K562 (cell line): ENCODE data around the gene CA6. TPM values are rescaled to one million over a fixed set of nuclear protein-coding genes. Genes with fewer than 3 reads are reported as not detected.

Source experiments
- ATAC-seq: fragments of 200-7000 bp; cut with Tn5 transposase; 3 replicates; pipeline ENCODE4 v1.9.1; 2020; ENCODE audit warnings: moderate library complexity
- BruUV-seq: library from RNA; stranded (reverse); fragments of 400-500 nt; replicated peaks from 2 replicates; lab custom pipeline; 2021; lab: Mats Ljungman, UMichigan
- CTCF ChIA-PET: fragments of 300-600 bp; formaldehyde crosslinking; extraction: SDS; loops from one replicate; lab custom pipeline; 2021; ENCODE audit warnings: low intra/inter-chr PET ratio; lab: Yijun Ruan, JAX
- POLR2A ChIA-PET: fragments of 300-600, 350-650 bp; sonication (Branson Sonifier 250); formaldehyde crosslinking; extraction: SDS; loops from one replicate; lab custom pipeline; 2021; ENCODE audit warnings: antibody characterized with exemption, inconsistent platforms; lab: Yijun Ruan, JAX
- DNase-seq, 4 experiments: peaks; one replicate each; pipeline versions ENCODE4 v3.0.0 to v3.0.0-alpha.2; 2011 to 2018; ENCODE audit warnings: low spot score in 3 of 4, mixed read lengths in 3 of 4; ENCODE audit errors: extremely low read depth in 1 of 4
- FAIRE-seq: peaks from 2 replicates; lab custom pipeline; 2011; peaks lifted over from hg19 to GRCh38; lab: Jason Lieb, UNC
- H2AFZ ChIP-seq: 2 replicates; pipeline ENCODE4 v1.6.0; 2011; ENCODE audit warnings: low read depth, low read length, control low read depth, inconsistent platforms
- H3K27ac ChIP-seq: fragments of 200-600 bp; 3 replicates; pipeline ENCODE4 v1.8.0; 2011; ENCODE audit warnings: low read depth, mild to moderate bottlenecking, control low read depth, inconsistent platforms, low read length, moderate library complexity, mixed read lengths; ENCODE audit errors: extremely low read depth
- H3K27me3 ChIP-seq, 2 experiments: fragments of 300-600 bp in 1 of 2; 2 replicates in 1 of 2; 3 replicates in 1 of 2; pipeline versions ENCODE4 v1.6.0 to v1.8.0; 2011; ENCODE audit warnings: inconsistent platforms in 2 of 2, low read length in 2 of 2, mild to moderate bottlenecking in 1 of 2, mixed read lengths in 1 of 2, moderate library complexity in 1 of 2; ENCODE audit not compliant: control insufficient read depth in 2 of 2, insufficient read depth in 2 of 2
- H3K36me3 ChIP-seq: fragments of 300-600 bp; 3 replicates; pipeline ENCODE4 v1.8.0; 2011; ENCODE audit warnings: mild to moderate bottlenecking, low read length, inconsistent platforms; ENCODE audit not compliant: control insufficient read depth, insufficient read depth
- H3K4me1 ChIP-seq, 2 experiments: fragments of 200-600 bp in 1 of 2; replicated peaks in 1 of 2; 2 replicates in 1 of 2; 3 replicates in 1 of 2; pipeline versions ENCODE4 v1.5.1 to v1.8.0; 2011; ENCODE audit warnings: inconsistent platforms in 2 of 2, low read length in 2 of 2, mild to moderate bottlenecking in 1 of 2, mixed read lengths in 1 of 2, moderate library complexity in 1 of 2; ENCODE audit not compliant: control insufficient read depth in 2 of 2, insufficient read depth in 2 of 2
- H3K4me2 ChIP-seq: 2 replicates; pipeline ENCODE4 v1.6.1; 2011; ENCODE audit warnings: low read length, control low read depth, inconsistent platforms, mixed read lengths; ENCODE audit not compliant: insufficient read depth
- H3K4me3 ChIP-seq: fragments of 200-600 bp; sonication (generic), shearing (Covaris generic); 2 replicates; pipeline ENCODE4 v1.5.1; 2016; ENCODE audit warnings: control low read depth, inconsistent platforms
- H3K79me2 ChIP-seq: fragments of 200-600 bp; 3 replicates; pipeline ENCODE4 v1.8.0; 2011; ENCODE audit warnings: low read length, inconsistent platforms; ENCODE audit not compliant: control insufficient read depth, insufficient read depth
- H3K9ac ChIP-seq, 2 experiments: 2 replicates each; pipeline versions ENCODE4 v1.6.0 to v1.6.1; 2011; ENCODE audit warnings: low read depth in 2 of 2, low read length in 2 of 2, control low read depth in 1 of 2, inconsistent platforms in 1 of 2, mild to moderate bottlenecking in 1 of 2, mixed read lengths in 1 of 2; ENCODE audit not compliant: insufficient read depth in 1 of 2
- H3K9me1 ChIP-seq: one replicate; pipeline ENCODE4 v1.6.0; 2011; ENCODE audit warnings: inconsistent platforms, mild to moderate bottlenecking, low read length, moderate library complexity; ENCODE audit not compliant: control insufficient read depth, insufficient read depth
- H3K9me3 ChIP-seq: replicated peaks from 2 replicates; pipeline ENCODE4 v1.5.1; 2011; ENCODE audit warnings: low read depth, low read length, inconsistent platforms; ENCODE audit not compliant: control insufficient read depth, insufficient read depth
- H4K20me1 ChIP-seq: replicated peaks from 2 replicates; pipeline ENCODE4 v1.6.1; 2011; ENCODE audit warnings: low read length, inconsistent platforms, mixed read lengths; ENCODE audit not compliant: control insufficient read depth, insufficient read depth
- CTBP1 ChIP-seq: fragments of 450-650 bp; IDR thresholded peaks from 2 replicates; pipeline ENCODE4 v1.6.1; 2016; ENCODE audit warnings: borderline replicate concordance
- DDX20 ChIP-seq: fragments of 450-650 bp; IDR thresholded peaks from 2 replicates; pipeline ENCODE4 v1.6.1; 2016; ENCODE audit warnings: missing genetic modification characterization, low read depth, mild to moderate bottlenecking, missing compliant biosample characterization, moderate library complexity
- FOXA3 ChIP-seq, 2 experiments: fragments of 450-650 bp in 1 of 2; sonication (generic) in 1 of 2; formaldehyde crosslinking; IDR thresholded peaks in 1 of 2; conservative IDR thresholded peaks in 1 of 2; 2 replicates each; pipeline versions ENCODE4 v1.4.0 to v1.8.0; 2020 to 2022; ENCODE audit warnings: mild to moderate bottlenecking in 2 of 2, missing genetic modification reagents in 1 of 2
- HNRNPH1 ChIP-seq: fragments of 200-400 bp; formaldehyde crosslinking; optimal IDR thresholded peaks from 2 replicates; pipeline ENCODE3; 2017; ENCODE audit warnings: low read depth, mild to moderate bottlenecking, low read length, moderate library complexity
- KLF13 ChIP-seq: fragments of 450-650 bp; IDR thresholded peaks from 2 replicates; pipeline ENCODE4 v1.6.1; 2016; ENCODE audit warnings: missing genetic modification characterization, low read depth, mild to moderate bottlenecking, missing compliant biosample characterization, moderate library complexity, borderline replicate concordance
- ZNF239 ChIP-seq: fragments of 250-450 bp; sonication (Bioruptor Pico); IDR thresholded peaks from 2 replicates; pipeline ENCODE4 v1.4.0; 2020; ENCODE audit warnings: mild to moderate bottlenecking
- ZNF311 ChIP-seq: fragments of 250-450 bp; sonication (Bioruptor Pico); IDR thresholded peaks from 2 replicates; pipeline ENCODE4 v1.4.0; 2020; ENCODE audit warnings: mild to moderate bottlenecking, moderate library complexity
- ZNF511 ChIP-seq: sonication (generic); formaldehyde crosslinking; IDR thresholded peaks from 2 replicates; pipeline ENCODE4 v1.8.0; 2022; ENCODE audit warnings: mild to moderate bottlenecking, missing genetic modification reagents
- WGBS: fragments of 100-300 bp; shearing (Covaris generic); methylation state at CpG from one replicate; pipeline ENCODE4 v1.1.6; 2016; ENCODE audit warnings: low coverage, mixed read lengths; ENCODE audit not compliant: insufficient coverage; ENCODE audit errors: missing lambda C conversion rate; 5-methylcytosine and 5-hydroxymethylcytosine counted together
- in situ Hi-C: fragments of 300-500 bp; cut with MboI; formaldehyde crosslinking; loops from 4 replicates; pipeline ENCODE4 v1.15.0; 2018; ENCODE audit warnings: inconsistent platforms, mixed read lengths
- intact Hi-C: fragments of 100-400 bp; cut with micrococcal nuclease; formaldehyde crosslinking; loops from 2 replicates; pipeline ENCODE4 v1.14.2; 2022
- polyA plus RNA-seq, 8 experiments: library from polyadenylated mRNA; depleted of rRNA in 4 of 8; stranded (reverse) in 5 of 8; unstranded in 3 of 8; fragments of >200 nt; fragmentation: Nextera tagmentation in 2 of 8; fragmentation: Illumina TruSeq in 1 of 8; extraction: Ambion mirVana in 2 of 8; extraction: Trizol in 1 of 8; gene quantifications; 2 replicates each; pipeline versions ENCODE4 v1.2.1 to v1.2.3, GENCODE V29; 2011 to 2014; ENCODE audit warnings: inconsistent platforms in 1 of 8, missing spikeins in 1 of 8
- total RNA-seq, 7 experiments: library from RNA; depleted of rRNA in 6 of 7; stranded (reverse); fragments of >200 nt in 6 of 7; fragmentation: Illumina TruSeq in 2 of 7; extraction: Trizol in 2 of 7; gene quantifications; 2 replicates each; pipeline versions ENCODE4 v1.2.1 to v1.2.3, GENCODE V29; 2011 to 2021; ENCODE audit warnings: low replicate concordance in 1 of 7
- TF ChIP-seq, protein P1 (sequence below), 2 experiments: IDR thresholded peaks; 2 replicates each; pipeline ENCODE4 v1.6.1; 2011; ENCODE audit warnings: borderline replicate concordance in 1 of 2, control low read depth in 1 of 2, low read depth in 1 of 2, low read length in 1 of 2, mild to moderate bottlenecking in 1 of 2, mixed read lengths in 1 of 2, moderate library complexity in 1 of 2; ENCODE audit not compliant: insufficient read depth in 1 of 2, insufficient read length in 1 of 2, poor library complexity in 1 of 2, severe bottlenecking in 1 of 2; ENCODE audit errors: extremely low read depth in 1 of 2

CA6 gene
- total and polyA plus RNA-seq, 9 of the 15 experiments (the other 6 are each of a cell fraction or from before 2014, with no cell fraction given) = not detected

GRCh38 chr1:8913457-8913856 is 32.2 kb upstream of the CA6 start:
- no peak overlapping the region for H3K27ac ChIP-seq
- no peaks in the 10 kb centered on the region for H3K36me3 ChIP-seq
- no peak overlapping the region for H3K4me2 ChIP-seq
- in situ Hi-C loops = no loop called here
- TF ChIP-seq ZNF311 = no peak
- TF ChIP-seq, protein P1, sequence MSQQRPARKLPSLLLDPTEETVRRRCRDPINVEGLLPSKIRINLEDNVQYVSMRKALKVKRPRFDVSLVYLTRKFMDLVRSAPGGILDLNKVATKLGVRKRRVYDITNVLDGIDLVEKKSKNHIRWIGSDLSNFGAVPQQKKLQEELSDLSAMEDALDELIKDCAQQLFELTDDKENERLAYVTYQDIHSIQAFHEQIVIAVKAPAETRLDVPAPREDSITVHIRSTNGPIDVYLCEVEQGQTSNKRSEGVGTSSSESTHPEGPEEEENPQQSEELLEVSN (IDR thresholded peaks at IDR 0.05; ENCODE audit: borderline replicate concordance in 1 of 2, extremely low read depth in 1 of 2, insufficient read depth in 1 of 2, insufficient read length in 1 of 2, low read depth in 1 of 2, low read length in 1 of 2, poor library complexity in 1 of 2, severe bottlenecking in 1 of 2) = peak in 1 of 2 experiments; percentile 31
- H3K79me2 ChIP-seq = no peaks in the 10 kb centered on the region
- ATAC-seq (no peak), DNase-seq (no peak), FAIRE-seq (no peak)
- peaks cover 4 to 7% of the 10 kb centered on the region in 2 experiments; a peak in 4 of 5 replicates for H3K4me1 ChIP-seq
- no peaks in the 10 kb centered on the region for H3K9me1 ChIP-seq
- POLR2A ChIA-PET = interaction anchor here (1.3 kb wide), 1 partner anchor 55 kb away, joined by 3 read pairs; no protein-coding TSS in a partner anchor
- H3K4me3 ChIP-seq = no peak overlapping the region
- H2AFZ ChIP-seq = peak overlapping the region; percentile 26; the same call in 1 of the 2 replicates
- intact Hi-C loops = no loop called here
- H3K27me3 ChIP-seq = peaks cover 5 to 19% of the 10 kb centered on the region in 2 experiments; a peak in 3 of 5 replicates
- H3K9ac ChIP-seq = no peak overlapping the region
- BruUV-seq = no TSS peak
- no peaks in the 10 kb centered on the region for H4K20me1 ChIP-seq
- CTCF ChIA-PET = no interaction called here
- WGBS = 41% methylated on average over 9 of the region's 9 CpGs
- 0 out of 2 replicates have a peak, but pooled peaks cover 2% of the 10 kb centered on the region for H3K9me3 ChIP-seq

DNA sequence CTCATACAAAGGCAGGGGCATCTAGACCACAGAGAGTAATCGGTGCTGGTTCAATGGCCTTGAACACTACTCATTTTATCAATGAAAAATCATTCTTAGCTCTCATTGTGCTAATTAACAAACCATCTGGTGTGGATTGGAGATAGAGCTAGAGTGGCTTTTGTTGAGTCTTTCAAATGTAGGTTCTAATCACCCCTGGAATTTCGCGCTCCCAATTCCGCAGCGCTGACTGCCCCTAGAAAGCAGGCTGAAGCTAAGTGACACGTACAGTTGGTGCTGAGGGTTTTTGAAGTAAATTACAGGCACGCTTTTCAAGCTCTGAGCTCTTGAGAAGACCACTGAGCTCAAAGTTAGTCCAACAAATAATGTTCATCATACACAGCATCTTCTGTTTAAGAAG is 31.2 kb upstream of the CA6 start:
- no peak for DNase-seq
- H3K4me3 ChIP-seq = no peak overlapping the region
- ChIA-PET CTCF (no interaction called here), POLR2A (interaction anchor here (0.7 to 1.3 kb wide), 4 partner anchors 56 to 334 kb away, joined by 3 read pairs; no protein-coding TSS in a partner anchor)
- H3K4me1 ChIP-seq = peaks cover 4 to 7% of the 10 kb centered on the region in 2 experiments; a peak in 4 of 5 replicates
- H2AFZ ChIP-seq = no peak overlapping the region
- ATAC-seq = no peak
- peaks cover 5 to 19% of the 10 kb centered on the region in 2 experiments; a peak in 3 of 5 replicates for H3K27me3 ChIP-seq
- no peaks in the 10 kb centered on the region for H4K20me1 ChIP-seq
- H3K36me3 ChIP-seq = no peaks in the 10 kb centered on the region
- TF ChIP-seq KLF13 (no peak), ZNF239 (CRISPR knock-in tag) (no peak), CTBP1 (no peak), HNRNPH1 (no peak), FOXA3 (CRISPR knock-in tag; conservative IDR thresholded peaks at IDR 0.05 in 1 of 2, IDR thresholded peaks at IDR 0.05 in 1 of 2) (no peak), ZNF511 (CRISPR knock-in tag) (no peak), DDX20 (tag) (no peak)
- in situ Hi-C loops (no loop called here), intact Hi-C loops (no loop called here)
- H3K79me2 ChIP-seq = no peaks in the 10 kb centered on the region
- no peak overlapping the region for H3K9ac ChIP-seq
- 45% methylated on average over 7 of the region's 7 CpGs for WGBS
- H3K9me3 ChIP-seq = 0 out of 2 replicates have a peak, but pooled peaks cover 2% of the 10 kb centered on the region
- no TSS peak for BruUV-seq
- no peak overlapping the region for H3K27ac ChIP-seq
- no peaks in the 10 kb centered on the region for H3K9me1 ChIP-seq
- H3K4me2 ChIP-seq = no peak overlapping the region
- FAIRE-seq = no peak
